ENCODE results near the gene TMEM242.

TMEM242 gene

GRCh38 chr6:157287247-157287850, 36.0 kb downstream of the TMEM242 start:
- DNase-seq = no peak

GRCh38 chr6:157285422-157285779, 37.9 kb downstream of the TMEM242 start:
- DNase-seq = no peak

- no peak for DNase-seq
Observed at GRCh38 chr6:157284738-157285421, 38.4 kb downstream of the TMEM242 start.

DNA sequence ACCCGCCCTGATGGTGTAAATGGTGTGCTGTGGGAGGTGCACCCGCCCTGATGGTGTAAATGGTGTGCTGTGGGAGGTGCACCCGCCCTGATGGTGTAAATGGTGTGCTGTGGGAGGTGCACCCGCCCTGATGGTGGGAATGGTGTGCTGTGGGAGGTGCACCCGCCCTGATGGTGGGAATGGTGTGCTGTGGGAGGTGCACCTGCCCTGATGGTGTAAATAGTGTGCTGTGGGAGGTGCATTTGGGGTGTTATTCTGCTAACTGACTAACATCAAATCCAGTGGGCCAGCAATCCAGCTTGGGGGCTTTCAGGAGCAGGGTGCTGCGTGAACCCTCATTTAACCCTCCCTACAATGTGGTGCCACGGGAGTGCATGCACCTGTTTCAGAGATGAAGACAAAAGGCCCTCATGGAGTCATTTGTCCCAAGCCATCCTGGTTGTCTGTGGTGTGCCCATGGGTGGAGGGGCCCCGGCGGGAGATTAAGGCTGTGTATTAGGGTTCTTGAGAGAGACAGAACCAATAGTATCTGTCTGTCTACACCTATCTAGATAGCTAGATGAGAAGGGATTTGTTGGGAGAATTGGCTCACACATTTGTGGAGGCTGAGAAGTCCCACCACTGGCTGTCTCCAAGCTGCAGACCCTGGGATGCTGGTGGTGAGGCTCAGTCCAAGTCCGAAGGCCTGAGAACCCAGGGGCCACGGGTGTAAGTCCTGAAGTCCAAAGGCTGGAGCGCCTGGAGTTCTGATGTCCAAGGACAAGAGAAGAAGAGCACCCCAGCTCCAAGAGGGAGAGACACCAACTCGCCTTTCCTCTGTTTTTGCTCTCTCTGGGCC, 39.2 kb downstream of the TMEM242 start:
- DNase-seq = no peak

GRCh38 chr6:157283330-157283898, 39.9 kb downstream of the TMEM242 start:
- no peak for DNase-seq

DNA sequence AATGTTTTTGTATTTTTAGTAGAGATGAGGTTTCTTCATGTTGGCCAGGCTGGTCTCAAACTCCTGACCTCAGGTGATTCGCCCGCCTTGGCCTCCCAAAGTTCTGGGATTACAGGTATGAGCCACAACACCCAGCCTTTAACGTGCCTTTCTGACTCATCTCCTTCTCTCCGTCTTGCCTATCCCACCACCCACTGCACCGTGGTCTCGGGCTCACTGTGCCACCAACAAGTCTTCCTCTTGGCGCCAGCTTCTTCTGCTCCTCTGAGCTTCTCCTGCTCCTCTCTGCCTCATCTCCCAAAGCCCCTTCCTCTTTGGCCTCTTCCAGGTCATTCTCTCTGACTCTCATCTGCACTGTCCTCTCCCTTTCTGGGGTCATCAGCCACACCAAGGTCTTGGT, 41.0 kb downstream of the TMEM242 start:
- no peak for DNase-seq

DNA sequence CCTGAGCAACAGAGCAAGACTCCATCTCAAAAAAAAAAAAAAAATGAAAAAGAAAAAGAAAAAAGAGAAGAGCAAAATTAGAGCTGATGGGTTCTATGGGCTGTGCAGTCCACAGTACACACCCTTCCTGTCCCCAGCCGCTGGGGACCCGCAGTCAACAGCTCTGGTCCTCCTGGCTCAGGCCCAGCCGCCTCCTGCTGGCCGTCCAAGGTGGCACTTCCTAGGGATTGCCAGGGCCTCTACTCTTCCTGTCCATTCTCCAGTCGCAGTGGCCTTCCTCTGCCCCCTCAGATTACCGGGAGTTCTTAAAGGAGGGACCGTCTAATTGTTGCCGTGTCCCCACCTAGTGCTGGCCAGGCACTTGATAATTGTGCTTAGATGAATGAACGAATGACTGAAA, 41.7 kb downstream of the TMEM242 start:
- no peak for DNase-seq

DNA sequence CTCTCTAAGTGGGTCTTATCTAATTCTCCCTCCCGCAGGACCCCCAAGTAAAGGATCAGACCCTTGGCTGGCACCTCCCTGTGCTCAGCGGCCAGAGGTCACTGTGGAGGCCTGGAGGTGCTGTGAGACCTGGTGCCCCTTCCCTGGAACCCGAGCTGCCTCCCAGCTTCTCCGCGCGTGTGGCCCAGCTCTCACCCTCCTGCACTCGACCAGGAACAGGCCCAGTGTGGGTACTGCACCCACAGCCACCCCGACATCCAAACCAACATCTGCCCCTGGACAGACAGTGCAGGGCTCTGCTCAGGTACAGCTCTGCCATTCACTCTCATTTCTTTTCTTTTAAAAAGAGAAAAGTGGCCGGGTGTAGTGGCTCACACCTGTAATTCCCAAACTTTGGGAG, 42.4 kb downstream of the TMEM242 start:
- no peak for DNase-seq

GRCh38 chr6:157280157-157280556, 43.2 kb downstream of the TMEM242 start:
- no peak for DNase-seq

DNA sequence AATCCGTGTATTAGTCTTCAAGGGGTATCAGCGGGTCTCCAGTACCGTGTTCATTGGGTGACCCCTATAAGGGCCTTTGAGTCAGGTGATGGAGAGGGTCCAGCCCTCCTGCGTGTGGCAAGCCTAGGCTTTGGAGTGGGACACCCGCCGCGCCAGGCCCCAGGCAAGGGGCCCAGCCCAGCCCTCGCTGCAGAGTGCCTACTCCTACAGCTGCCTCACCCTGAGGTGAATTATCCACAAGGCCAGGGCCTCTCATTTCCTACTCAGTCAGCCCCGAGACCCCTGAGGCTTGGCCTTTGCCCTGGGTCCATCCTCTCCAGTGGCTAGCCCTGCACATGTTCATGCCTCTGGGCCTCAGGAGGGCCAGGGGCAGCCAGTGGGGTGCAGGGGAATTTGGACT, 45.1 kb downstream of the TMEM242 start:
- no peak for DNase-seq

DNA sequence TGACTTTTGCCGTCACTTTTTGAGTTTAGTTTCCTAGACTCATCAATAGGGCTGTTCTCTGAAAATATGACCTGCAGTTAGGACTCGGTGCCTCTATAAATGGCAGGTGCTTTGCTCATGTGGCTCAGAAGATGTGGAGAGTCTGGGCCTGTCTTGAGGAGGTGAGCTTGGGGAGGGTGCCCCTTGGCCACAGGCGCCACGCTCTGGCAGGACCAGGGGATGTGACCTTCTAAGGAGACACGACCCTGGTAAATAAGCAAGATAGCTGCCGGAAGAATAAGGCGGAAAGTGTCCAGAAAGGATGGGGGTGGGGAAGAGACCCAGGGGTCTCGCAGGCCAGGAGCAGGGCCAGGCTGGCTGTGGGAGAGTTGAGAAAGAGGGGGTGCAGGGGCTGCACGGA, 46.6 kb downstream of the TMEM242 start:
- no peak for DNase-seq

DNA sequence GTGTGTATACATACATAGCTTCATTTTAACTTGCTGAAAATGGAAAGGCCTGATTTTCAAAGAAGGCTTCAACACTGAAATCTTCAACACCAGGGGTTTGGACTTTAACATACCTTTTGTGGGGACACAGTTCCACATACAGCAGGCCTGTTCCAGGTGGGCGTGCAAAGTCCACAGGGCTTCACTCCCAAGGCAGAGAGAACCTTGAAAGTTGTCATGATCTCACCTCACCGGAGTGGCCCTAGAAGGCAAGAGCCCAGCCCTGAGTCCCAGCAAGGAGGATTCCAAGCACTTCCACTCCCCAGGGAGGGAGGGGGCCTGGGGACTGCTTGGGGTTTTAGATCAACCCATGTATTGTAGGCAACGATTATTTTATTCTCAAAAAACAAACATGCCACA, 47.2 kb downstream of the TMEM242 start:
- DNase-seq = no peak

DNA sequence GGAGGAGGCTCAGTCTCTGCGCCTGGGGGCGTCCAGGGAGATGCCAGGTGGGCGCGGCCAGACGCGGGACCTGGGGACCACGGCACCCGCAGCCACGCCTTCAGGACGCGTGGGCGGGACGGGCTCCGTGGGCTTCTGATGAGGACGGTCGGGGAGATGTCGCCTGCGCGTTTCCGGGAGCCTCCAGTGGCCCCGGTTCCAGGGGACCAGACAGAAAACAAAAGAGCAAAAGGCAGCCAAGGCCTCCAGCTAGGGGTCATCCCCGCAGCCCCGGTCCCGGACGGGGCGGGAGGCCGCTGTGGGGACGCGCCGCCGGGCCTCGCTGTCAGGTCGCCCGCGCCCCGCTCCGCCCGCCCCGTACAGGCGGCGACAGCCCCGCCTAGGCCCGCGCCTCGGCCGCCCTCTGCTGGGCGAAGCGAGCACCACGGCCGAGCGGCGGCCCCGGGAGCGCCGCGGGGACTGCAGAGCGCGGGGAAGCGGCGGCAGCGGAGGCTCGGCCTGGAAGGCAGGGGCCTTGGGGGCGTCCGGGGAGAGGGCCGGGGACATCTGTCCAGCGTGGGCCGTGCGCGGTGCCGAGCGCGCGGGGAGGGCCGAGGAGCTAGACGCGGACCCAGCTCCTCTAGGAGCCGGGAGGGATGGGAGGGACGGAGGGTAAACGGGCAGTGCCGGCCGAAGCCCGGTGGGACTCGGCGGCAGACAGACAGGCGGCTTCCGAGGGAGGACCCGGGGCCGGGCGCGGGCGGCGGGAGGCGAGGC, 48.7 kb downstream of the TMEM242 start:
- peak; percentile 45 for DNase-seq

DNA sequence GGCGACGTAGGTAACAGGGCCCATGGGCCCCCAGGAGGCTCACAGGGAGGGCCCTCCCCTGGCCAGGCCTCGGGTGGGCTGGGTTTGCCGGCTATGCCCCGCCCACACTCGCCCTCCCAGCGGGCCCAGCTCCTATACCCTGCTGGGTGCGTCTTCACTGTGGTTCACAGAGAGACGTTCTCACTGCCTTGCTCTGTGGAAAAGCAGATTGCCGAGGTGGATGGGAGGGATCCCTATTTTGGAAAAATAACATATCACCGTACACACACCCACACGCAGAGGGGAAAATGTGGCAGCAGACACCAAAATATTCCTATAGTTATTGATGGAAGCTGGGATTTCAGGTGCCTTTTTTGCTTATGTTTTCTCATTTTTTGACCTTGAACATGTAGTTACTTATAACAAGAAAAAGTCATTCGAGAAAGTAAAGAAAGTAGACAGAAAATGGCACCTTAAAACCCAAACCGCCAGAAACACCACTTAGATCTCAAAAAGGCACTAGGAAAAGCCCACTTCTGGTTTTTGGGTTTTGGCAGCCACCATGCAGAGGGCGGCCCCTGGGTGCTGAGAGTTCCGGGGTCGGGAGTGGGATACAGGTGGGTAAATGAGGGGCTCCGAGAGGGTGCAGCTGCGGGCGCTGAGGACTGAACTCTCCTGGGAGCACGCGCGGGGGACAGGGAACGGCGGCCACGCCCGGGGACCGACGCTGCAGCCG, 49.4 kb downstream of the TMEM242 start:
- DNase-seq = no peak

DNA sequence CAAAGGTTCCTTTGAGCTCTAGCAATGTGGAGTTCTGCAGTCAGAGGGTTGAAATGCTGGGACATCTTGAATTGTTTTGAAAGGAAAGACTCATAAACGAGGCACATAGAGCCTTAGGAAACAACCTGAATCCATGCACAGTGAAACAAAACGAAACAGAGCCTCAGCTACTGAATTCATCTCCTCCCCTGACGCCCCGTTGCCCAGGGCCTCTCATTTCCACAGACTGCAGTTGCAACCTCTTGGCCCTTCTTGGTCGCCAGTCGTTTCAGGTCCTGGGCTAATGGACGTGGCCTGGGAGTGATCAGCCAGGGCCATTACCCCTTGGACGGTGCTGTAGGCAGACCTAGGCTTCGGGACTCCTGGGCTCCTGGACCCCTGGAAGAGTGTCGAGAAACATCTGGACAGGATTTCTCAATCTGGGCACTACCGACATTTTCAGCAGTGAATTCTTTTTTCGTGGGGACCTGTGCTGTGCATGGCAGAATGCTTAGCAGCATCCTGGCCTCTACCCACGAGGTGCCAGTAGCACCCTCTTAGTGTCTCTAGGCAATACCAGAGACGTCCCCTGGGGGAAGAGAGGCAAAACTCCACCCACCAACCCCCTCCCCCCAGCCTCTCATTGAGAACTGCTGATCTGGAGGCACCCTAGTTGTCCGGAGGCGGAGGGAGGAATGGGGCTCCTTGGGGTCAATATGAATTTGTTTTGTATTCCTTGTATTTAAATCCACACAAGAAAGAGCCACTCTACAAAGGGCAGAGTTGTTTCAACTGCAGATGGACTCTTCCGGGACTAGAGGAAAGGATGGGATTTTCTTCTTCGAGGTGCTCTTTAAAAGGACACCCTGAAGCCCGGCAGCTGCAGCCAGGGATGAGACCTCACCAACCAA, 50.2 kb downstream of the TMEM242 start:
- no peak for DNase-seq

DNA sequence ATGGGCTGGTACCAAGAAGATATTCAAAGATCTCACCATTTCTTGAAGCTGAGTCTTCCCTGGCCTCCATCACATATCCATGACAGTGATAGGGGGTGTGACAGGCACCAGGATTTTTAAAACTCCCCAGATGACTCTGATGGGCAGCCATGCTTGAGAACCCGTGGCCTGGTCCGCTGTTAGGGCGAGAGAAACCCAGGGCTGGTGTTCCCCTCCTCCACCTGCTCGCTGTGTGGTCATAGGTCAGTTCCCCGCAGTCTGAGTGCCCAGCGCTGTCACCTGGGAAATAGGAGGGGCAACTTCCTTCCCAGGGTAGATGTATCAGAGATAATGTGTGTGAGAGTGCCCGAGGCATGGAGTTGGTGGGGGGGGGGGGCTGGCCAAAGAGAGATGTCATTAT, 50.9 kb downstream of the TMEM242 start:
- no peak for DNase-seq

- DNase-seq = no peak
Observed at GRCh38 chr6:157271911-157272310, 51.4 kb downstream of the TMEM242 start.

DNA sequence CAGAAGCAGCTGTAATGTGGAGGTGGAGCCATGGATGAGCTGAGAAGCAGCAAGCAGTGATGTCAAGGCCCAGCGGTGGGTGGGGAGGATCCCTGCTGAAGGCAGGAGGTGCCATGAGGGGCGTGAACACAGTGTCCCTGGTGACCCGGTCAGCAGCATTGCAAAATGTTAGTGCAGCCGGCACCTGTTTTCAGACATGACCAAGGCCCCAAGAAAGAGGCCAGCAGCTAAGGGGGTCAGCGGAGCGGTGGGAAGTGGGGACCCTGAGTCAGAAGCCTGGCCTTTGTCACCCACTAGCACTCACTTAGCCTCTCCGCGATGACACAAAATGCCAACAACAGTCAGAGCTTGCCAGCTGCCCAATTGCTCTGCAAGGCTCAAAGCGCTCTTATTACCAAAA, 51.9 kb downstream of the TMEM242 start:
- DNase-seq = no peak

- DNase-seq = no peak
Observed at GRCh38 chr6:157270916-157271315, 52.4 kb downstream of the TMEM242 start.

DNA sequence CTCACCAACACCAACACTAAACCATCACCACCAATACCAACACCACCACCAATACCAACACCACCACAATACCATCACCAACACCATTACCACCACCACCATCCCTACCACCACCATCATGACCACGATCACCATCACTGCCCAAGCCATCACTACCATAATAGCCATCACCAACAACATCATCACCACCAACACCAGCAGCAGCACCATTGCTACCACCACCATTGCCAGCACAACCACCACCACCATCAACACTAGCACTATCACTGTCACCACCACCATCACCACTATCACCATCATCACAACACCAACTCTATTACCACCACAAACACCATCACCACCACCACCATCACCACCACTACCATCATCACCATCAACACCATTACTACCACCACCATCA, 53.0 kb downstream of the TMEM242 start:
- no peak for DNase-seq

DNA sequence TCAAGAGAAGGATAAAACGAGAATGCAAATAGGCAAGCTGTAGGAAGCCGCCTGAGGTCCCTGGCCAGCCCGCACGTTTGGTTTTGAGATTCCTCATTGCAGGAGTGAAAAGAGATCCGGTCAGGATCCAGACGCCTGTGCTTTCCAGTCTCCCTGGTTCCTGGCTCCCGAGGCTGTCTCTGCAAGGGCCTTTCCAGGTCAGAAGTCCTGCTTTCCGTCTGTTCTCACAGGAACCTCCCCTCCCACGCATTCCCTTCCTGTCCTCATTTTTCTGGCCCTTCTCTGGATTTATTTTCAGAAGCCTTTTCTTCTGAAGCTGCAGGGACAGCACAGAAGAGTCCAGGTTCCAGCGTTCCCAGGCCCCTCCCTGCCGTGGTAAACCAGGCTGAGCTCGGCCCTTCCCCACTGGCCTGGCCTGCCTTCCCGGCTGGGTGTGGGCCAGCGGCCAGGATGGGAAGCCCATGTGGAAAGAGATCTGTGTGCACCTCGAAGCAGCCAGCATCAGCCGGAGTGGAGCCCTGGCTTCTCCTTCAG, 54.0 kb downstream of the TMEM242 start:
- DNase-seq = no peak

All from NCI-H510A (cell line).